HG02642 (cell line): ENCODE results near the gene ABCC3.

Experiments used
- ATAC-seq: cut with Tn5 transposase; IDR thresholded peaks from one replicate; pipeline ENCODE4 v1.9.1; 2021; ENCODE audit warnings: mild to moderate bottlenecking; ENCODE audit not compliant: unreplicated experiment, poor library complexity

The ABCC3 gene

GRCh38 chr17:50605429-50605828 is 29.3 kb upstream of the ABCC3 start:
- no peak for ATAC-seq

- no peak for ATAC-seq
These were observed 27.0 kb upstream of the ABCC3 start for GRCh38 chr17:50607522-50608175.

- ATAC-seq = no peak
These were observed 25.8 kb upstream of the ABCC3 start for GRCh38 chr17:50608700-50609379.

- ATAC-seq = no peak
These were observed 25.2 kb upstream of the ABCC3 start for GRCh38 chr17:50609380-50610074.

- no peak for ATAC-seq
These were observed 23.0 kb upstream of the ABCC3 start for GRCh38 chr17:50611634-50612033.

GRCh38 chr17:50612281-50612680 is 22.4 kb upstream of the ABCC3 start:
- no peak for ATAC-seq

- no peak for ATAC-seq
These were observed 21.4 kb upstream of the ABCC3 start for GRCh38 chr17:50613007-50613992.

- no peak for ATAC-seq
These were observed 20.1 kb upstream of the ABCC3 start for GRCh38 chr17:50614471-50615051.

GRCh38 chr17:50615828-50616227 is 18.9 kb upstream of the ABCC3 start:
- no peak for ATAC-seq

- no peak for ATAC-seq
These were observed 16.4 kb upstream of the ABCC3 start for GRCh38 chr17:50618300-50618699.

- ATAC-seq = no peak
These were observed 15.7 kb upstream of the ABCC3 start for GRCh38 chr17:50618941-50619340.

GRCh38 chr17:50619489-50619888 is 15.2 kb upstream of the ABCC3 start:
- no peak for ATAC-seq

- ATAC-seq = no peak
These were observed 14.4 kb upstream of the ABCC3 start for GRCh38 chr17:50620237-50620636.

- ATAC-seq = no peak
These were observed 13.8 kb upstream of the ABCC3 start for GRCh38 chr17:50620858-50621257.

GRCh38 chr17:50621574-50622031 is 13.1 kb upstream of the ABCC3 start:
- ATAC-seq = no peak

- no peak for ATAC-seq
These were observed 10.3 kb upstream of the ABCC3 start for GRCh38 chr17:50624321-50624934.

- ATAC-seq = no peak
These were observed 9.4 kb upstream of the ABCC3 start for GRCh38 chr17:50625032-50625871.

GRCh38 chr17:50626037-50626574 is 8.6 kb upstream of the ABCC3 start:
- ATAC-seq = no peak
